HepG2 (cell line): ENCODE data around the gene NUDT1. TPM values are rescaled to one million over a fixed set of nuclear protein-coding genes. Genes with fewer than 3 reads are reported as not detected.

ENCODE experiments used
- ATAC-seq: fragments of 200-7000 bp; cut with Tn5 transposase; 3 replicates; pipeline ENCODE4 v1.9.1; 2020; ENCODE audit warnings: mild to moderate bottlenecking, moderate library complexity
- BruUV-seq: library from RNA; stranded (reverse); fragments of 400-500 nt; replicated peaks from 2 replicates; lab custom pipeline; 2021; lab: Mats Ljungman, UMichigan
- CTCF ChIA-PET: fragments of 300-600 bp; formaldehyde crosslinking; extraction: SDS; loops from one replicate; lab custom pipeline; 2021; ENCODE audit warnings: low total read pairs, inconsistent platforms, low intra/inter-chr PET ratio; lab: Yijun Ruan, JAX
- POLR2A ChIA-PET: fragments of 350-600 bp; sonication (Branson Sonifier 250); formaldehyde crosslinking; loops from one replicate; lab custom pipeline; 2020; ENCODE audit warnings: antibody characterized with exemption, inconsistent platforms; lab: Yijun Ruan, JAX
- DNase-seq: peaks from one replicate; pipeline ENCODE4 v3.0.0-alpha.2; 2015; ENCODE audit warnings: low spot score
- FAIRE-seq: peaks from 3 replicates; lab custom pipeline; 2011; peaks lifted over from hg19 to GRCh38; lab: Jason Lieb, UNC
- H2AFZ ChIP-seq: one replicate; pipeline ENCODE4 v1.6.1; 2011; ENCODE audit warnings: low read length, inconsistent platforms
- H3K27ac ChIP-seq: fragments of 300-600 bp; 3 replicates; pipeline ENCODE4 v1.8.0; 2011; ENCODE audit warnings: mixed run types, mild to moderate bottlenecking, mixed read lengths, low read length, inconsistent platforms; ENCODE audit not compliant: insufficient read depth; ENCODE audit errors: extremely low read length
- H3K27me3 ChIP-seq, 2 experiments: fragments of 200-600 bp in 1 of 2; 2 replicates in 1 of 2; 3 replicates in 1 of 2; pipeline versions ENCODE4 v1.6.0 to v1.8.0; 2011; ENCODE audit warnings: low read length in 2 of 2, mild to moderate bottlenecking in 2 of 2, moderate library complexity in 2 of 2, inconsistent platforms in 1 of 2; ENCODE audit not compliant: insufficient read depth in 2 of 2, control insufficient read depth in 1 of 2
- H3K36me3 ChIP-seq, 2 experiments: fragments of 200-600 bp in 1 of 2; replicated peaks in 1 of 2; 2 replicates in 1 of 2; 3 replicates in 1 of 2; pipeline versions ENCODE4 v1.5.1 to v1.8.0; 2011; ENCODE audit warnings: low read length in 2 of 2, inconsistent platforms in 1 of 2; ENCODE audit not compliant: insufficient read depth in 2 of 2, control insufficient read depth in 1 of 2
- H3K4me1 ChIP-seq: 2 replicates; pipeline ENCODE4 v1.5.1; 2012; ENCODE audit warnings: low read length, inconsistent platforms; ENCODE audit not compliant: insufficient read depth
- H3K4me2 ChIP-seq: 2 replicates; pipeline ENCODE4 v1.6.0; 2011; ENCODE audit warnings: low read depth, low read length, inconsistent platforms
- H3K4me3 ChIP-seq, 3 experiments: fragments of 200-600 bp in 1 of 3; sonication (generic), shearing (Covaris generic) in 1 of 3; replicated peaks in 1 of 3; 2 replicates each; pipeline ENCODE4 v1.5.1; 2011 to 2016; ENCODE audit warnings: low read length in 3 of 3, inconsistent platforms in 2 of 3, low read depth in 2 of 3, mild to moderate bottlenecking in 2 of 3, control low read depth in 1 of 3, mixed read lengths in 1 of 3; ENCODE audit not compliant: insufficient read depth in 1 of 3
- H3K79me2 ChIP-seq: one replicate; pipeline ENCODE4 v1.6.1; 2011; ENCODE audit warnings: low read length, inconsistent platforms; ENCODE audit not compliant: insufficient read depth
- H3K9ac ChIP-seq: 2 replicates; pipeline ENCODE4 v1.6.0; 2011; ENCODE audit warnings: mild to moderate bottlenecking, low read depth, low read length, inconsistent platforms; ENCODE audit not compliant: insufficient read depth
- H3K9me3 ChIP-seq: 2 replicates; pipeline ENCODE4 v1.5.1; 2012; ENCODE audit warnings: mild to moderate bottlenecking, low read length
- H4K20me1 ChIP-seq: 2 replicates; pipeline ENCODE4 v1.6.0; 2011; ENCODE audit warnings: inconsistent platforms, mild to moderate bottlenecking, low read length, moderate library complexity; ENCODE audit not compliant: insufficient read depth
- AGO2 ChIP-seq: fragments of 200-400 bp; formaldehyde crosslinking; optimal IDR thresholded peaks from 2 replicates; pipeline ENCODE3; 2017; ENCODE audit warnings: mild to moderate bottlenecking, low read depth, low read length, moderate library complexity
- HMG20B ChIP-seq: conservative IDR thresholded peaks from 2 replicates; pipeline ENCODE4 v1.6.1; 2016; ENCODE audit warnings: missing genetic modification reagents, missing compliant biosample characterization
- MAFF ChIP-seq: IDR thresholded peaks from 2 replicates; pipeline ENCODE4 v1.6.1; 2011; ENCODE audit warnings: low read depth, low read length, improper control_type of control experiment
- MAFG ChIP-seq: sonication (generic); formaldehyde crosslinking; IDR thresholded peaks from 2 replicates; pipeline ENCODE4 v1.5.1; 2020; ENCODE audit warnings: mild to moderate bottlenecking, missing genetic modification reagents
- MAFK ChIP-seq, 2 experiments: IDR thresholded peaks in 1 of 2; conservative IDR thresholded peaks in 1 of 2; 2 replicates each; pipeline ENCODE4 v1.6.1; 2011; ENCODE audit warnings: improper control_type of control experiment in 2 of 2, low read length in 2 of 2
- NPAS2 ChIP-seq: sonication (generic); formaldehyde crosslinking; IDR thresholded peaks from 2 replicates; pipeline ENCODE4 v1.8.0; 2022; ENCODE audit warnings: mild to moderate bottlenecking, missing genetic modification reagents, borderline replicate concordance
- PAX8 ChIP-seq: sonication (generic); formaldehyde crosslinking; IDR thresholded peaks from 2 replicates; pipeline ENCODE4 v1.8.0; 2022; ENCODE audit warnings: mild to moderate bottlenecking, missing genetic modification reagents, borderline replicate concordance
- SNRNP70 ChIP-seq: fragments of 200-400 bp; formaldehyde crosslinking; IDR thresholded peaks from 2 replicates; pipeline ENCODE4 v1.6.1; 2017; ENCODE audit warnings: mild to moderate bottlenecking, low read depth, low read length, moderate library complexity
- ZBTB46 ChIP-seq: sonication (generic); formaldehyde crosslinking; IDR thresholded peaks from 2 replicates; pipeline ENCODE4 v1.4.0; 2020; ENCODE audit warnings: mild to moderate bottlenecking, missing genetic modification reagents, borderline replicate concordance
- WGBS: methylation state at CpG from one replicate; pipeline ENCODE4 v1.1.6; 2017; ENCODE audit warnings: low lambda C conversion rate; 5-methylcytosine and 5-hydroxymethylcytosine counted together
- in situ Hi-C: cut with HindIII; loops from 2 replicates; pipeline ENCODE4 v1.10.0; 2017; ENCODE audit warnings: low pct_unique_long_range_greater_than_20kb; ENCODE audit not compliant: extremely low pct_ligation_motif_present
- intact Hi-C: fragments of 100-400 bp; cut with micrococcal nuclease; formaldehyde crosslinking; loops from one replicate; pipeline ENCODE4 v1.10.0; 2022; ENCODE audit not compliant: unreplicated experiment
- polyA plus RNA-seq, 8 experiments: library from polyadenylated mRNA; depleted of rRNA in 3 of 8; stranded (reverse) in 7 of 8; unstranded in 1 of 8; fragments of >200 nt; fragmentation: Illumina TruSeq in 4 of 8; extraction: Trizol in 4 of 8; gene quantifications; 2 replicates each; pipeline versions ENCODE4 v1.2.1 to v1.2.3, GENCODE V29; 2011 to 2016; ENCODE audit warnings: low read depth in 4 of 8, missing spikeins in 1 of 8, mixed read lengths in 1 of 8; ENCODE audit not compliant: insufficient read depth in 1 of 8
- total RNA-seq, 5 experiments: library from RNA; depleted of rRNA; stranded (reverse); fragments of >200 nt; fragmentation: Illumina TruSeq; extraction: Trizol; gene quantifications; 2 replicates each; pipeline ENCODE4 v1.2.3, GENCODE V29; 2016; ENCODE audit warnings: low read depth in 1 of 5

The NUDT1 gene
- total and polyA plus RNA-seq, 2 of the 13 experiments (the other 11 are each of a cell fraction or from before 2014, with no cell fraction given): 9.1 to 26.8 TPM

- WGBS: 94% methylated on average over 17 of the region's 20 CpGs
- H3K9ac ChIP-seq: no peak overlapping the region
- H3K79me2 ChIP-seq: peaks cover 18% of the 10 kb centered on the region
- CTCF ChIA-PET: no interaction called here
- TF ChIP-seq PAX8 (CRISPR knock-in tag): no peak
- no peak for TF ChIP-seq NPAS2 (CRISPR knock-in tag)
- no peak for TF ChIP-seq SNRNP70
- no peak for TF ChIP-seq ZBTB46 (CRISPR knock-in tag)
- peak; percentile 92 to 96 for TF ChIP-seq MAFK (conservative IDR thresholded peaks at IDR 0.05 in 1 of 2, IDR thresholded peaks at IDR 0.05 in 1 of 2; ENCODE audit: low read length in 2 of 2)
- no peak for TF ChIP-seq MAFG
- peak; percentile 37 for TF ChIP-seq AGO2
- TF ChIP-seq HMG20B (CRISPR knock-in tag): no peak
- TF ChIP-seq MAFF: peak; percentile 88
- H3K36me3 ChIP-seq: 0 out of 5 replicates have a peak, but pooled peaks cover 1 to 2% of the 10 kb centered on the region in 2 experiments
- intact Hi-C loops (no loop called here), in situ Hi-C loops (no loop called here)
- no TSS peak for BruUV-seq
- no peak overlapping the region for H2AFZ ChIP-seq
- ATAC-seq: peak; percentile 44; the same call in 2 of the 3 replicates
- no peak overlapping the region for H3K4me2 ChIP-seq
- H3K27ac ChIP-seq: no peak overlapping the region
- no peak for DNase-seq
- H3K4me1 ChIP-seq: peaks cover 42% of the 10 kb centered on the region
- H3K9me3 ChIP-seq: no peaks in the 10 kb centered on the region
- no peak for FAIRE-seq
- H3K27me3 ChIP-seq: no peaks in the 10 kb centered on the region
- H3K4me3 ChIP-seq: no peak overlapping the region
- POLR2A ChIA-PET: no interaction called here
- H4K20me1 ChIP-seq: no peaks in the 10 kb centered on the region
Observed at GRCh38 chr7:2283074-2283473, 41.0 kb downstream of the NUDT1 start.
